ENCODE measurements around the gene SLC35D3.
"Not testable (repeated sequence)": the region's sequence is repeated elsewhere in the genome, so short reads cannot be mapped to it uniquely, and the experiment has no call there.

The SLC35D3 gene

DNA sequence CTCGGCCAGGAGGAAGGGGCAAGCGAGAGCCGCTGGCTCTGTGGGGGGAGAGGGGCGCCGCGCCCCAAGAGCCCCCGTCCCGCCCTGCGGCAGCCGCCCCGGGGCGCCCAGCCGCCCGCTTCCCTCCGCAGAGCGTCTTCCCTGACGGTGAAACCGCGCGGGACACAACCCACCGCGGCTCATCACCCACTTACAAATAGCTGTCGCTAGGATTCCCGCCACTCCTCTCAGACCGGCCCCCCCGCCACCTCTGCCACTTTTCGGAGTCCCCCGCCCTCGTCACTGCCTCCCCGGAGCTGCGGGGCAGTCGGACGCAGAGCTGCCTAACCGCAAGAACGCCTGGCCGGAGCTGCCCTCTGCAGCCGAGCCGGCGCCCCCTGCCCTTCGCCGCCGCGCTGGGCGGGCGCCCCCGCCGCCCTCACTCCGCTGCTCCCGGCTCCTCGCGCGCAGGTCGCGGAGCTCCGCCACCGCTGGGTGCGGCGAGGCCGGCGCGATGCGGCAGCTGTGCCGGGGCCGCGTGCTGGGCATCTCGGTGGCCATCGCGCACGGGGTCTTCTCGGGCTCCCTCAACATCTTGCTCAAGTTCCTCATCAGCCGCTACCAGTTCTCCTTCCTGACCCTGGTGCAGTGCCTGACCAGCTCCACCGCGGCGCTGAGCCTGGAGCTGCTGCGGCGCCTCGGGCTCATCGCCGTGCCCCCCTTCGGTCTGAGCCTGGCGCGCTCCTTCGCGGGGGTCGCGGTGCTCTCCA, at the start of gene SLC35D3:
SLC35D3 (plus strand) TSS at position 366 of the 749 bp plus-strand sequence; CDS start at position 494, 128 bp downstream.
- DNase-seq (ENCODE audit: low read depth), result no peak

GRCh38 chr6:136873748-136874147, 48.4 kb upstream of the SLC35D3 start:
- DNase-seq (ENCODE audit: low read depth), result no peak

DNA sequence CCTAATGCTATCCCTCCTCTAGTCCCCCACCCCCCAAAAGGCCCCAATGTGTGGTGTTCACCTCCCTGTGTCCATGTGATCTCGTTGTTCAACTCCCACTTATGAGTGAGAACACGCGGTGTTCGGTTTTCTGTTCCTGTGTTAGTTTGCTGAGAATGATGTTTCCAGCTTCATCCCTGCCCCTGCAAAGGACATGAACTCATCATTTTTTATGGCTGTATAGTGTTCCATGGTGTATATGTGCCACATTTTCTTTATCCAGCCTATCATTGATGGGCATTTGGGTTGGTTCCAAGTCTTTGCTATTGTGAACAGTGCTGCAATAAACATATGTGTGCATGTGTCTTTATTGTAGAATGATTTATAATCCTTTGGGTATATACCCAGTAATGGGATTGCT, 45.6 kb upstream of the SLC35D3 start:
- not testable (repeated sequence) for DNase-seq (ENCODE audit: low read depth)

GRCh38 chr6:136880748-136881460, 41.2 kb upstream of the SLC35D3 start:
- no peak for DNase-seq (ENCODE audit: low read depth)

DNA sequence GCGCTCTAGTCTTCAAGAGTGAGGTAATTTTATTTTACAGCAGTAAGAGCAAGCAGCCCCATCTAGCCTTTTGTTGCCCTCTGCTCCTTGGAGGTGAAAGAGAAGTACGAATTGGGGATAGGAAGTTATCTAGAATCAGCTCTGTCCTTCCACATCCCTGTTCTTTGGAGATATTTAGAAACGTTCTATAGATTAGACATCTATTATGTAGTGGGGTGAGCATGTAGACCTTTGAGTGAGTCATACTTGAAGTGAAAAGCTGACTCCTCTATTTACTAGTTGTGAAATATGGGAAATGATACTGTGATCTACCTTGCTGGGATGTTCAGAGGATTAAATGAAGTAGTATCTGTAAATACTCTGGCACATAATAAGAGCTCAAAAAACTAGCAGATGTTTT, 36.0 kb upstream of the SLC35D3 start:
- no peak for DNase-seq (ENCODE audit: low read depth)

DNA sequence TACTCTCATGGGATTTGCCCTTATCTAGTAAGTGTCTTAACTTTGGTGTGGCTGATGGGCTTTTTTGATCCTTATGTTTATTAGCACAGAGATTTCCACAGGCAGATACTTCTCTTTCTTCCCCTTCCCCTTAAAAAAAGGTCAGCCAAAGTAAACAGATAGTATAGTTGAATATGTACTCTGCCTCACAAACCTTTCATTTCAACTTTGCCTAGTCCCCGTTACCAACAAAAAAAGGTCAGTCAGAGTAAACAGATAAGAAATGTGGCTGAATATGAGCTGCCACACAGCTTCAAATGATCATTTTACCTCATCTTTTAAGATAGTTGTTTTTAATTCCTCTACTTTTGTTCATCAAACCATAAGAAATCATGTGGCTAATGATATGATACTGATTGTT, 34.1 kb upstream of the SLC35D3 start:
- DNase-seq (ENCODE audit: low read depth), result no peak

GRCh38 chr6:136889271-136890193, 32.6 kb upstream of the SLC35D3 start:
- no peak for DNase-seq (ENCODE audit: low read depth)

- no peak for DNase-seq (ENCODE audit: low read depth)
These were observed 31.8 kb upstream of the SLC35D3 start for GRCh38 chr6:136890194-136890839.

DNA sequence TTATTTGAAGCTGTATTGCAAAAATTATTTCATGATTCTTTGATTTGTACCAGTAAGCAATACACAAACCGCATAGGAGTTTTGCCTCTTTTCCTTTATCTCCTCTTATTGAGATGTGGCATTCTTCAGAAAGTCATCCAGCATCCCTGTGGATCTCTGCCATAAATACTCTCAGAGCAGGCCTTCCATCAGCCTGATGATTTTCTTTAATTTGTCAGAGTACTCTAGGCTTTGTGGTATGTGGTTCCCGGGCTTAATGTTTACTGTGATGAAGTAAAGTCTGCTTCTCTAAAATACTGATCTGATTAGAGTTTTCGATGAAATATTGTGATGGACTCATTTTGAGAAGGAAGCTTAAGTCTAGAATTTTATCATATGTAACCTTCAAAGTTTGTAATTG, 31.1 kb upstream of the SLC35D3 start:
- DNase-seq (ENCODE audit: low read depth), result no peak

DNA sequence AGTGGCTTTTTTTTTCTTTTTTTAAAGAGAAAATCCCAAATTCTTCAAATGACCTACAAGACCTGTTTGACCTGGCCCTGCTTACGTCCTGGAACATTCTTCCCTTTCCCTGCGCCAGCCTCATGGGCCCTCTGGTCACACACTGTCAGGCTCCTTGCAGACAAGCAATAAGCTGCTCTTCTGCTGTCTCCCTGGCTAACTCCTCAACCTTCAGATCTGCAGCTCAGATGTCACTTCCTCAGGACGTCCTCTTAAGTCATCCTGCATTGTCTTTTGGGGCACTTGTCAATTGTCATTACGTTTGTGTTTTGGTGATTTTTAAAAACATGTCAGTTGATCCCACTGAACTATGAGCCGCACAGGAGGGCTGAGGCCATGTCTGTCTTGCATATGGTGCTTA, 28.9 kb upstream of the SLC35D3 start:
- no peak for DNase-seq (ENCODE audit: low read depth)

GRCh38 chr6:136895901-136896300, 26.2 kb upstream of the SLC35D3 start:
- DNase-seq (ENCODE audit: low read depth), result no peak

DNA sequence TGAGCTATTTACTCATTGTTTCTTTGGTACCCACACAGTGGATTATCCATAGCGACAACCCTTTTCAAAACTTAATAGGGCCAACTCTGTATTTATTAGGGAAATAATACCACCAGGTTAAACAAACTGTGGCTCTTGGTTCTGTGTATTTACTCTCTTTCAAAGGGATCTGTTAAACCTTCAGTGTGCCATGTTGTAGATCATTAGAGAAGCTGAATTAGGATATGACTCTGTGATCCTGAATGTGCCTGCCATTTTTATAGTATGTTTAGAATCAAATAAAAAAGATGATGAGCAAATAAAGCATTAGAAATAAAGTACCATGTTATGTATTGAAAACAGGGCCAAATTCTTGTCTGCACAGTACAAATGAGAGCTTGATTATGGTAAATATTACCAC, 25.0 kb upstream of the SLC35D3 start:
- DNase-seq (ENCODE audit: low read depth), result no peak

- DNase-seq (ENCODE audit: low read depth), result no peak
These were observed 20.8 kb upstream of the SLC35D3 start for GRCh38 chr6:136901212-136901784.

GRCh38 chr6:136904477-136904876, 17.6 kb upstream of the SLC35D3 start:
- DNase-seq (ENCODE audit: low read depth), result not testable (repeated sequence)

DNA sequence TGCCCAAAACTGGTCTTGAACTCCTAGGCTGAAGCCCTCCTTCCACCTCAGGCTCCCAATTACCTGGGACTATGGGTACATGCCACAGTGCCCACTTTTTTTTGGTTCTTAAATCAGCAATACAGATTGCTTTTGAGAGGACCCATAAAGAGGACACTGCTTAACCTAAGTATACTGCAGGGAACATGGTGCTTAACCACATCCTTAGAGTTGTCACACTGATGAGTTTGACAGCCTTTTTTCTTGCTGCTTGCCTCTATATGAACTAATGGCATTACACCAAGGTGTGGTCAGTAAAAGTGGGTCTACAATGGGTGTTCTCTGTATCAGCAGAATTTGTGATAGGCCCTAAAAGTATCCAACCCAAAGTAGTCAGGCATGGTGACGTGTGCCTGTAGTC, 7.2 kb upstream of the SLC35D3 start:
- DNase-seq (ENCODE audit: low read depth), result no peak

DNA sequence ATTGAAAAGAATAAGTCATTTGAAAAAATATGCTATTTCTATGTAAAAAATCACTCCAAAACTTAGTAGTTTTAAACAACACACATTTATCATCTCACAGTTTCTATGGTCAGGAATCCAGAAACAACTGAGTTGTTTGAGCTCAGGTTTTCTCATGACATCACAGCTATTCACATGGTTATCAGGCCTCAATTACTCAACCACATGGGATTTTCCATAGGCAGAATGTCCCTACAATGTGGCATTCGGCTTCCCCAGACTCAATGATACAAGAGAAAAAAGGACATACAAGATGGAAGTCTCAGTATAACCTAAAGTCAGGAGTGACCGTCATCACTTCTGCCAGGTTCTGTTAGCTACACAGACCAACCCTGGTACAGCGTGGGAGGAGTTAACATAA, 3.4 kb upstream of the SLC35D3 start:
- no peak for DNase-seq (ENCODE audit: low read depth)

- no peak for DNase-seq (ENCODE audit: low read depth)
These were observed 1.9 kb upstream of the SLC35D3 start for GRCh38 chr6:136920216-136920615.

DNA sequence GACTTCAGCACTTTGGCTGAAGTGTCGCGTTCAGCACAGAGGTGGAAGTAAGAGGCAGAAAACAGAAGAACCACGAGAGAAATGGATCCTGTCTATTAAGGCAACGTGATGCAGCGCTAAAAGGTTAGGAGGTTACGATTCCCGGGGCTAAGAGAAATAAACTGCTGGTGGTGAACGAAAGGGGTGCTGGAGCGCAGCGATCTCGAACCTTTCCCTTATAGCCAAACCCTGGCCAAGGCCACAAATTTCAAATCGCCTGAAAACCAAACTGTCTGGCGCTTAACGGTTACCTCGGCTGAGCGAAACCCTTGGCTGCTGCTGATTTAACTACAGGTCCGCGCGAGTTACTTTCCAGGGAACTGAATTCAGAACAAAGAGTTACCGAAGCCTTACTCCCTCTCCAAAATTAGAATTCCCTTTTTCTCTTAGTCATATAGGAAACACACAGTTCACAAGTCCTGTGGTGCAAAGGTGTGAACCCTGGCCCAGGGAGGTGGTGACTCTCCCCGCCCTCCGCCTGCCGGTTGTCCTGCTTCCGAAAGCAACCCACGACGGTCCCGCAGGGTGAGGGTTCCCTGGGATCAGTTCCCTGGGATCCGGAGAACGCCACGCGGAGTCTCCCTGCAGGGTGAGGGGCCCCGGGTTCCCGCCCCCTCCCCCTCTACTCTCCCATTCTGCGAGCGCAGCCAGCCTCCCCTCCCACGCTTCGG, 1.3 kb upstream of the SLC35D3 start:
- DNase-seq (ENCODE audit: low read depth), result no peak

GRCh38 chr6:136921381-136921935, 643 bp upstream of the SLC35D3 start:
- no peak for DNase-seq (ENCODE audit: low read depth)

- no peak for DNase-seq (ENCODE audit: low read depth)
These were observed 545 bp downstream of the SLC35D3 start for GRCh38 chr6:136922685-136923006.

All from HS-27A (cell line).